ENCODE data around the gene MAGI1.

MAGI1 gene

DNA sequence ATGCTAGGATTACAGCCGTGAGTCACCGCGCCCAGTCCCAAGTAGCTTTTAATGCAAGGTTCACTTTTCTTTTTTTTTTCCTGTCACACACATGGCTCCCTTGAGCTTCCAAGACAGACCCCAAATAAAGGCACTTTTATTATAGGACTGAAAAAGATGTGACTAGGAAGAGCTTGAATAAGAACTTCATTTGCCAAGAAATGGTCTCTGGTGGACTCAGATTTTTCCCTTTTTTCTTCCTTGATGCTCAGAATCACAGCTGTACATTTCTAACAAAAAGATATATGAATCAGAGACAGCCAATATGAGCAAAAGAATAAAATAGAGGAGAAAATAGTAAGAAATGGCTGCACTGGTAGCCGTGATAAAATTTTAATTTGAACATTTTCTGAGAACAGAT is 337.2 kb downstream of the MAGI1 start (continued):
- TF ChIP-seq ZNF565 (CRISPR knock-in tag; conservative IDR thresholded peaks at IDR 0.05; ENCODE audit: low read depth) (no peak), TOX (CRISPR knock-in tag; IDR thresholded peaks at IDR 0.05; ENCODE audit: borderline replicate concordance) (no peak)
- TF ChIP-seq, protein P1, sequence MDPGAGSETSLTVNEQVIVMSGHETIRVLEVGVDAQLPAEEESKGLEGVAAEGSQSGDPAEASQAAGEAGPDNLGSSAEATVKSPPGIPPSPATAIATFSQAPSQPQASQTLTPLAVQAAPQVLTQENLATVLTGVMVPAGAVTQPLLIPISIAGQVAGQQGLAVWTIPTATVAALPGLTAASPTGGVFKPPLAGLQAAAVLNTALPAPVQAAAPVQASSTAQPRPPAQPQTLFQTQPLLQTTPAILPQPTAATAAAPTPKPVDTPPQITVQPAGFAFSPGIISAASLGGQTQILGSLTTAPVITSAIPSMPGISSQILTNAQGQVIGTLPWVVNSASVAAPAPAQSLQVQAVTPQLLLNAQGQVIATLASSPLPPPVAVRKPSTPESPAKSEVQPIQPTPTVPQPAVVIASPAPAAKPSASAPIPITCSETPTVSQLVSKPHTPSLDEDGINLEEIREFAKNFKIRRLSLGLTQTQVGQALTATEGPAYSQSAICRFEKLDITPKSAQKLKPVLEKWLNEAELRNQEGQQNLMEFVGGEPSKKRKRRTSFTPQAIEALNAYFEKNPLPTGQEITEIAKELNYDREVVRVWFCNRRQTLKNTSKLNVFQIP (CRISPR knock-in tag; IDR thresholded peaks at IDR 0.05; ENCODE audit: borderline replicate concordance, low read depth), result no peak

DNA sequence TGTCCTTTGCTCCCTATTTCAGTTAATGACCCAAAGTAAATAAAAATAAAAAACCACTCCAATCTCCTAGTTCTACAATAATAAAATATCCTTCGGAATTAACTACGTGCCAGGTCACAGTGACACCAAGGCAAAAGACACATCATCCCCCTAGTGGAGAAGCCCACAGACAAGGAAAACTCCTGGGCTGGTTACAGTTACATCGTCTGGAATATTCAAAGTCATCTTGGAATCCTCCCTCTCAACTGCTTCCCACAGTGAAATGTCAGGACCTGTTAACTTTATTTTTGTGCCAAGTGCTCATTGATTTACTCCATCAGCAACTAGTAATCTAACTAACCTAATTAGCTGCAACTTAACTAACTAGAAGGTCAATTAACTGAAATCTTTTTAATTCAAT is 349.3 kb downstream of the MAGI1 start:
- ATAC-seq, result no peak
- TF ChIP-seq, protein P2, sequence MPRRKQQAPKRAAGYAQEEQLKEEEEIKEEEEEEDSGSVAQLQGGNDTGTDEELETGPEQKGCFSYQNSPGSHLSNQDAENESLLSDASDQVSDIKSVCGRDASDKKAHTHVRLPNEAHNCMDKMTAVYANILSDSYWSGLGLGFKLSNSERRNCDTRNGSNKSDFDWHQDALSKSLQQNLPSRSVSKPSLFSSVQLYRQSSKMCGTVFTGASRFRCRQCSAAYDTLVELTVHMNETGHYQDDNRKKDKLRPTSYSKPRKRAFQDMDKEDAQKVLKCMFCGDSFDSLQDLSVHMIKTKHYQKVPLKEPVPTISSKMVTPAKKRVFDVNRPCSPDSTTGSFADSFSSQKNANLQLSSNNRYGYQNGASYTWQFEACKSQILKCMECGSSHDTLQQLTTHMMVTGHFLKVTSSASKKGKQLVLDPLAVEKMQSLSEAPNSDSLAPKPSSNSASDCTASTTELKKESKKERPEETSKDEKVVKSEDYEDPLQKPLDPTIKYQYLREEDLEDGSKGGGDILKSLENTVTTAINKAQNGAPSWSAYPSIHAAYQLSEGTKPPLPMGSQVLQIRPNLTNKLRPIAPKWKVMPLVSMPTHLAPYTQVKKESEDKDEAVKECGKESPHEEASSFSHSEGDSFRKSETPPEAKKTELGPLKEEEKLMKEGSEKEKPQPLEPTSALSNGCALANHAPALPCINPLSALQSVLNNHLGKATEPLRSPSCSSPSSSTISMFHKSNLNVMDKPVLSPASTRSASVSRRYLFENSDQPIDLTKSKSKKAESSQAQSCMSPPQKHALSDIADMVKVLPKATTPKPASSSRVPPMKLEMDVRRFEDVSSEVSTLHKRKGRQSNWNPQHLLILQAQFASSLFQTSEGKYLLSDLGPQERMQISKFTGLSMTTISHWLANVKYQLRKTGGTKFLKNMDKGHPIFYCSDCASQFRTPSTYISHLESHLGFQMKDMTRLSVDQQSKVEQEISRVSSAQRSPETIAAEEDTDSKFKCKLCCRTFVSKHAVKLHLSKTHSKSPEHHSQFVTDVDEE (CRISPR knock-in tag; IDR thresholded peaks at IDR 0.05), result no peak
- TF ChIP-seq, protein P3, sequence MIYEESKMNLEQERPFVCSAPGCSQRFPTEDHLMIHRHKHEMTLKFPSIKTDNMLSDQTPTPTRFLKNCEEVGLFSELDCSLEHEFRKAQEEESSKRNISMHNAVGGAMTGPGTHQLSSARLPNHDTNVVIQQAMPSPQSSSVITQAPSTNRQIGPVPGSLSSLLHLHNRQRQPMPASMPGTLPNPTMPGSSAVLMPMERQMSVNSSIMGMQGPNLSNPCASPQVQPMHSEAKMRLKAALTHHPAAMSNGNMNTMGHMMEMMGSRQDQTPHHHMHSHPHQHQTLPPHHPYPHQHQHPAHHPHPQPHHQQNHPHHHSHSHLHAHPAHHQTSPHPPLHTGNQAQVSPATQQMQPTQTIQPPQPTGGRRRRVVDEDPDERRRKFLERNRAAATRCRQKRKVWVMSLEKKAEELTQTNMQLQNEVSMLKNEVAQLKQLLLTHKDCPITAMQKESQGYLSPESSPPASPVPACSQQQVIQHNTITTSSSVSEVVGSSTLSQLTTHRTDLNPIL (CRISPR knock-in tag; IDR thresholded peaks at IDR 0.05; ENCODE audit: low read depth), result no peak
- TF ChIP-seq PPARA (CRISPR knock-in tag; IDR thresholded peaks at IDR 0.05; ENCODE audit: borderline replicate concordance) (no peak), ZFP30 (CRISPR knock-in tag; IDR thresholded peaks at IDR 0.05) (no peak), ARNTL (CRISPR knock-in tag; IDR thresholded peaks at IDR 0.05; ENCODE audit: borderline replicate concordance, low read depth) (no peak), TOX (CRISPR knock-in tag; IDR thresholded peaks at IDR 0.05; ENCODE audit: borderline replicate concordance) (no peak), TCF4 (CRISPR knock-in tag; IDR thresholded peaks at IDR 0.05; ENCODE audit: borderline replicate concordance) (no peak), ZC3H10 (CRISPR knock-in tag; IDR thresholded peaks at IDR 0.05) (no peak), GLIS3 (CRISPR knock-in tag; IDR thresholded peaks at IDR 0.05) (no peak), ZNF8 (CRISPR knock-in tag; IDR thresholded peaks at IDR 0.05) (no peak), ISL1 (CRISPR knock-in tag; IDR thresholded peaks at IDR 0.05) (no peak), BACH2 (CRISPR knock-in tag; IDR thresholded peaks at IDR 0.05; ENCODE audit: borderline replicate concordance) (no peak), ZNF70 (CRISPR knock-in tag; IDR thresholded peaks at IDR 0.05) (no peak), SNAI2 (CRISPR knock-in tag; IDR thresholded peaks at IDR 0.05) (no peak), RARB (CRISPR knock-in tag; IDR thresholded peaks at IDR 0.05) (no peak), OSR1 (CRISPR knock-in tag; IDR thresholded peaks at IDR 0.05) (no peak)
- TF ChIP-seq, protein P4, sequence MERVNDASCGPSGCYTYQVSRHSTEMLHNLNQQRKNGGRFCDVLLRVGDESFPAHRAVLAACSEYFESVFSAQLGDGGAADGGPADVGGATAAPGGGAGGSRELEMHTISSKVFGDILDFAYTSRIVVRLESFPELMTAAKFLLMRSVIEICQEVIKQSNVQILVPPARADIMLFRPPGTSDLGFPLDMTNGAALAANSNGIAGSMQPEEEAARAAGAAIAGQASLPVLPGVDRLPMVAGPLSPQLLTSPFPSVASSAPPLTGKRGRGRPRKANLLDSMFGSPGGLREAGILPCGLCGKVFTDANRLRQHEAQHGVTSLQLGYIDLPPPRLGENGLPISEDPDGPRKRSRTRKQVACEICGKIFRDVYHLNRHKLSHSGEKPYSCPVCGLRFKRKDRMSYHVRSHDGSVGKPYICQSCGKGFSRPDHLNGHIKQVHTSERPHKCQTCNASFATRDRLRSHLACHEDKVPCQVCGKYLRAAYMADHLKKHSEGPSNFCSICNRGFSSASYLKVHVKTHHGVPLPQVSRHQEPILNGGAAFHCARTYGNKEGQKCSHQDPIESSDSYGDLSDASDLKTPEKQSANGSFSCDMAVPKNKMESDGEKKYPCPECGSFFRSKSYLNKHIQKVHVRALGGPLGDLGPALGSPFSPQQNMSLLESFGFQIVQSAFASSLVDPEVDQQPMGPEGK (CRISPR knock-in tag; IDR thresholded peaks at IDR 0.05; ENCODE audit: borderline replicate concordance), result no peak
- TF ChIP-seq, protein P1 (CRISPR knock-in tag; IDR thresholded peaks at IDR 0.05; ENCODE audit: borderline replicate concordance, low read depth), result no peak

DNA sequence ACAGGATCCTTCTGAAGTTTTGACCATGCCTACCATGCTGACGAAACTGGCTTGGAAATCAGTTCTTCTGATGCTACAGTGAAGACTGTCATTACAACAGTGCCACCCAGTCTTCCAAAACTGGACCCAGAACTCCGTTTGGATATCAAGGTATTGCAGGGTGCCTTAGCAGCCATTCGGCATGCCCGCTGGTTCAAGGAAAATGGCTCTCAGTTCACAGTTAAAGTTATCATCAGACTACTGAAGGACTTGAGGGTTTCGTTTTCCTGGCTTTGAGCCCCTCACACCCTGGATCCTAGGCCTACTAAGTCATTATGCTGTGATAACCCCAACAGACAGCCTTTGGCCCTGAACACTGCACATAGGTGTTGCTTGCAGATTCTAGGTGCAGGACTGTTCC is 351.0 kb downstream of the MAGI1 start:
- ATAC-seq, result no peak
- TF ChIP-seq, protein P2 (CRISPR knock-in tag; IDR thresholded peaks at IDR 0.05), result no peak
- TF ChIP-seq, protein P1 (CRISPR knock-in tag; IDR thresholded peaks at IDR 0.05; ENCODE audit: borderline replicate concordance, low read depth), result no peak
- no peak for TF ChIP-seq ARNTL (CRISPR knock-in tag; IDR thresholded peaks at IDR 0.05; ENCODE audit: borderline replicate concordance, low read depth)
- TF ChIP-seq PPARA (CRISPR knock-in tag; IDR thresholded peaks at IDR 0.05; ENCODE audit: borderline replicate concordance), result no peak
- TF ChIP-seq ISL1 (CRISPR knock-in tag; IDR thresholded peaks at IDR 0.05), result no peak
- no peak for TF ChIP-seq RARB (CRISPR knock-in tag; IDR thresholded peaks at IDR 0.05)
- TF ChIP-seq, protein P4 (CRISPR knock-in tag; IDR thresholded peaks at IDR 0.05; ENCODE audit: borderline replicate concordance), result no peak
- no peak for TF ChIP-seq TCF4 (CRISPR knock-in tag; IDR thresholded peaks at IDR 0.05; ENCODE audit: borderline replicate concordance)
- TF ChIP-seq CSDC2 (CRISPR knock-in tag; IDR thresholded peaks at IDR 0.05), result no peak
- TF ChIP-seq ZNF8 (CRISPR knock-in tag; IDR thresholded peaks at IDR 0.05), result no peak
- TF ChIP-seq ZNF565 (CRISPR knock-in tag; conservative IDR thresholded peaks at IDR 0.05; ENCODE audit: low read depth), result no peak
